IMR-90 (cell line): ENCODE data around the gene PPM1L. TPM values are rescaled to one million over a fixed set of nuclear protein-coding genes. Genes with fewer than 3 reads are reported as not detected.

Source experiments
- ATAC-seq: fragments of 200-7000 bp; cut with Tn5 transposase; 2 replicates; pipeline ENCODE4 v1.9.1; 2020; ENCODE audit warnings: low read depth, mild to moderate bottlenecking, moderate library complexity
- BruUV-seq: library from RNA; stranded (reverse); fragments of 400-500 nt; replicated peaks from 2 replicates; lab custom pipeline; 2021; lab: Mats Ljungman, UMichigan
- CTCF ChIA-PET: fragments of 300-600 bp; formaldehyde crosslinking; extraction: SDS; loops from one replicate; lab custom pipeline; 2021; ENCODE audit warnings: antibody characterized with exemption; lab: Yijun Ruan, JAX
- POLR2A ChIA-PET: fragments of 300-600 bp; sonication (Branson Sonifier 250); formaldehyde crosslinking; loops from one replicate; lab custom pipeline; 2022; ENCODE audit warnings: antibody characterized with exemption; ENCODE audit not compliant: unreplicated experiment; lab: Charles Lee
- DNase-seq: peaks from one replicate; pipeline ENCODE4 v3.0.0; 2013
- H2AFZ ChIP-seq: replicated peaks from 2 replicates; pipeline ENCODE3; 2013; ENCODE audit warnings: low read length, mild to moderate bottlenecking; ENCODE audit not compliant: poor library complexity
- H2AK5ac ChIP-seq: 2 replicates; pipeline ENCODE4 v1.6.1; 2013; ENCODE audit warnings: low read depth, low read length, inconsistent platforms
- H2AK9ac ChIP-seq: replicated peaks from 2 replicates; pipeline ENCODE3; 2013; ENCODE audit warnings: mild to moderate bottlenecking, low read depth, low read length, moderate library complexity; ENCODE audit not compliant: poor library complexity
- H2BK120ac ChIP-seq: 2 replicates; pipeline ENCODE4 v1.6.1; 2013; ENCODE audit warnings: low read depth, low read length, inconsistent platforms
- H2BK15ac ChIP-seq: 3 replicates; pipeline ENCODE4 v1.6.1; 2013; ENCODE audit warnings: low read depth, low read length, inconsistent platforms
- H2BK20ac ChIP-seq: 2 replicates; pipeline ENCODE4 v1.6.1; 2013; ENCODE audit warnings: low read depth, mild to moderate bottlenecking, inconsistent platforms, low read length, moderate library complexity
- H2BK5ac ChIP-seq: 2 replicates; pipeline ENCODE4 v1.6.1; 2013; ENCODE audit warnings: mild to moderate bottlenecking, low read depth, low read length, inconsistent platforms; ENCODE audit not compliant: poor library complexity, severe bottlenecking
- H3K14ac ChIP-seq: replicated peaks from 2 replicates; pipeline ENCODE4 v1.6.1; 2013; ENCODE audit warnings: low read depth, low read length, inconsistent platforms
- H3K18ac ChIP-seq: 2 replicates; pipeline ENCODE4 v1.6.1; 2013; ENCODE audit warnings: low read depth, low read length, control low read depth
- H3K23ac ChIP-seq: 2 replicates; pipeline ENCODE4 v1.6.1; 2013; ENCODE audit warnings: low read depth, low read length, inconsistent platforms
- H3K27ac ChIP-seq: 2 replicates; pipeline ENCODE4 v1.5.1; 2013; ENCODE audit warnings: mild to moderate bottlenecking, control low read depth, low read length; ENCODE audit not compliant: insufficient read depth
- H3K27me3 ChIP-seq: 2 replicates; pipeline ENCODE4 v1.6.1; 2013; ENCODE audit warnings: low read length; ENCODE audit not compliant: control insufficient read depth, insufficient read depth
- H3K36me3 ChIP-seq: 2 replicates; pipeline ENCODE4 v1.6.1; 2013; ENCODE audit warnings: low read length, mixed read lengths; ENCODE audit not compliant: control insufficient read depth, insufficient read depth
- H3K4ac ChIP-seq: 2 replicates; pipeline ENCODE4 v1.6.1; 2013; ENCODE audit warnings: low read depth, low read length, inconsistent platforms
- H3K4me1 ChIP-seq: 2 replicates; pipeline ENCODE4 v1.6.1; 2013; ENCODE audit warnings: low read length, mixed read lengths; ENCODE audit not compliant: control insufficient read depth, insufficient read depth
- H3K4me2 ChIP-seq: 2 replicates; pipeline ENCODE4 v1.6.1; 2013; ENCODE audit warnings: low read depth, mild to moderate bottlenecking, control low read depth, low read length, moderate library complexity
- H3K4me3 ChIP-seq: 2 replicates; pipeline ENCODE4 v1.5.1; 2013; ENCODE audit warnings: low read depth, mild to moderate bottlenecking, control low read depth, low read length, moderate library complexity; ENCODE audit not compliant: insufficient read depth
- H3K56ac ChIP-seq: 2 replicates; pipeline ENCODE4 v1.6.1; 2013; ENCODE audit warnings: low read length, inconsistent platforms; ENCODE audit not compliant: insufficient read depth; ENCODE audit errors: extremely low read depth
- H3K79me1 ChIP-seq, 2 experiments: 2 replicates each; pipeline ENCODE4 v1.6.1; 2013; ENCODE audit warnings: low read length in 2 of 2, inconsistent platforms in 1 of 2, low read depth in 1 of 2
- H3K9ac ChIP-seq: 2 replicates; pipeline ENCODE4 v1.6.1; 2013; ENCODE audit warnings: low read depth, low read length, control low read depth
- H3K9me1 ChIP-seq: 2 replicates; pipeline ENCODE4 v1.6.1; 2013; ENCODE audit warnings: low read length, inconsistent platforms; ENCODE audit not compliant: insufficient read depth
- H3K9me3 ChIP-seq: 2 replicates; pipeline ENCODE4 v1.6.1; 2013; ENCODE audit warnings: low read length; ENCODE audit not compliant: control insufficient read depth, insufficient read depth
- H4K20me1 ChIP-seq: 2 replicates; pipeline ENCODE4 v1.6.1; 2013; ENCODE audit warnings: low read length, inconsistent platforms; ENCODE audit not compliant: insufficient read depth
- H4K5ac ChIP-seq: 2 replicates; pipeline ENCODE4 v1.6.1; 2013; ENCODE audit warnings: mild to moderate bottlenecking, low read depth, low read length, control low read depth
- H4K8ac ChIP-seq, 2 experiments: 2 replicates each; pipeline ENCODE4 v1.6.1; 2013; ENCODE audit warnings: low read depth in 2 of 2, low read length in 2 of 2, control low read depth in 1 of 2, inconsistent platforms in 1 of 2
- H4K91ac ChIP-seq: 2 replicates; pipeline ENCODE4 v1.6.1; 2013; ENCODE audit warnings: low read depth, low read length, inconsistent platforms; ENCODE audit not compliant: insufficient read depth
- BHLHE40 ChIP-seq: fragments of 150-350 bp; IDR thresholded peaks from 2 replicates; pipeline ENCODE4 v1.6.1; 2016; ENCODE audit warnings: mild to moderate bottlenecking, low read depth, low read length
- CEBPB ChIP-seq: IDR thresholded peaks from 2 replicates; pipeline ENCODE4 v1.6.1; 2012; ENCODE audit warnings: low read depth, low read length, improper control_type of control experiment
- CHD1 ChIP-seq: IDR thresholded peaks from 2 replicates; pipeline ENCODE4 v1.6.1; 2012; ENCODE audit warnings: low read depth, low read length, improper control_type of control experiment
- FOS ChIP-seq: fragments of 150-350 bp; IDR thresholded peaks from 2 replicates; pipeline ENCODE4 v1.6.1; 2016; ENCODE audit warnings: low read depth, low read length
- MAFK ChIP-seq: IDR thresholded peaks from 2 replicates; pipeline ENCODE4 v1.6.1; 2012; ENCODE audit warnings: low read depth, low read length, improper control_type of control experiment
- MAZ ChIP-seq: IDR thresholded peaks from 2 replicates; pipeline ENCODE4 v1.6.1; 2012; ENCODE audit warnings: low read depth, mild to moderate bottlenecking, low read length, improper control_type of control experiment, moderate library complexity, borderline replicate concordance
- MXI1 ChIP-seq: IDR thresholded peaks from 2 replicates; pipeline ENCODE4 v1.6.1; 2012; ENCODE audit warnings: low read depth, mild to moderate bottlenecking, low read length, moderate library complexity, borderline replicate concordance
- NFE2L2 ChIP-seq: fragments of 150-350 bp; IDR thresholded peaks from 2 replicates; pipeline ENCODE4 v1.6.1; 2016; ENCODE audit warnings: low read depth, mild to moderate bottlenecking, low read length
- POLR2A ChIP-seq: IDR thresholded peaks from 2 replicates; pipeline ENCODE4 v1.6.1; 2012; ENCODE audit warnings: mild to moderate bottlenecking, low read depth, low read length
- RAD21 ChIP-seq: IDR thresholded peaks from 2 replicates; pipeline ENCODE4 v1.6.1; 2012; ENCODE audit warnings: low read length, improper control_type of control experiment
- RCOR1 ChIP-seq: IDR thresholded peaks from 2 replicates; pipeline ENCODE4 v1.6.1; 2012; ENCODE audit warnings: mild to moderate bottlenecking, low read length, improper control_type of control experiment; ENCODE audit not compliant: insufficient replicate concordance
- RFX5 ChIP-seq: IDR thresholded peaks from 2 replicates; pipeline ENCODE4 v1.8.0; 2012; ENCODE audit warnings: low read depth, mild to moderate bottlenecking, low read length, moderate library complexity
- SMC3 ChIP-seq: fragments of 150-350 bp; IDR thresholded peaks from 2 replicates; pipeline ENCODE4 v1.6.1; 2016; ENCODE audit warnings: low read depth, mild to moderate bottlenecking, antibody characterized with exemption, low read length, moderate library complexity
- WGBS, 2 experiments: methylation state at CpG; one replicate each; pipeline versions ENCODE4 v1.1.5 to v1.1.7; 2013; ENCODE audit warnings: missing lambda C conversion rate in 2 of 2; ENCODE audit not compliant: insufficient read length in 1 of 2; ENCODE audit errors: extremely low coverage in 2 of 2; 5-methylcytosine and 5-hydroxymethylcytosine counted together
- dilution Hi-C: fragments of 300-500 bp; cut with HindIII; formaldehyde crosslinking; loops from one replicate; pipeline ENCODE4 v1.14.3; 2018; ENCODE audit warnings: low sequenced_read_pairs; ENCODE audit not compliant: unreplicated experiment
- in situ Hi-C: fragments of 300-500 bp; cut with MboI; formaldehyde crosslinking; loops from 3 replicates; pipeline ENCODE4 v1.14.3; 2019; ENCODE audit warnings: low sequenced_read_pairs, inconsistent platforms, mixed read lengths
- intact Hi-C: fragments of 100-400 bp; cut with micrococcal nuclease; formaldehyde crosslinking; loops from 2 replicates; pipeline ENCODE4 v1.10.0; 2022
- polyA plus RNA-seq, 3 experiments: library from polyadenylated mRNA; depleted of rRNA; stranded (reverse); fragments of >200 nt; gene quantifications; 2 replicates each; pipeline ENCODE4 v1.2.3, GENCODE V29; 2012; ENCODE audit warnings: low replicate concordance in 1 of 3
- total RNA-seq: library from RNA; depleted of rRNA; stranded (reverse); fragments of >200 nt; gene quantifications from 2 replicates; pipeline ENCODE4 v1.2.3, GENCODE V29; 2012
- TF ChIP-seq, protein P1 (sequence below): fragments of 150-350 bp; IDR thresholded peaks from 2 replicates; pipeline ENCODE4 v1.6.1; 2016; ENCODE audit warnings: low read depth, mild to moderate bottlenecking, low read length, moderate library complexity, borderline replicate concordance
- TF ChIP-seq, protein P2 (sequence below): conservative IDR thresholded peaks from 2 replicates; pipeline ENCODE4 v1.5.1; 2012; ENCODE audit warnings: mild to moderate bottlenecking, low read depth, low read length, improper control_type of control experiment
- TF ChIP-seq, protein P3 (sequence below): fragments of 150-350 bp; IDR thresholded peaks from 2 replicates; pipeline ENCODE4 v1.6.1; 2017; ENCODE audit warnings: mild to moderate bottlenecking, antibody characterized with exemption, low read length, low read depth

Gene PPM1L
- total and polyA plus RNA-seq, 2 of the 4 experiments (the other 2 are of a cell fraction), result 0.14 to 0.18 TPM

DNA sequence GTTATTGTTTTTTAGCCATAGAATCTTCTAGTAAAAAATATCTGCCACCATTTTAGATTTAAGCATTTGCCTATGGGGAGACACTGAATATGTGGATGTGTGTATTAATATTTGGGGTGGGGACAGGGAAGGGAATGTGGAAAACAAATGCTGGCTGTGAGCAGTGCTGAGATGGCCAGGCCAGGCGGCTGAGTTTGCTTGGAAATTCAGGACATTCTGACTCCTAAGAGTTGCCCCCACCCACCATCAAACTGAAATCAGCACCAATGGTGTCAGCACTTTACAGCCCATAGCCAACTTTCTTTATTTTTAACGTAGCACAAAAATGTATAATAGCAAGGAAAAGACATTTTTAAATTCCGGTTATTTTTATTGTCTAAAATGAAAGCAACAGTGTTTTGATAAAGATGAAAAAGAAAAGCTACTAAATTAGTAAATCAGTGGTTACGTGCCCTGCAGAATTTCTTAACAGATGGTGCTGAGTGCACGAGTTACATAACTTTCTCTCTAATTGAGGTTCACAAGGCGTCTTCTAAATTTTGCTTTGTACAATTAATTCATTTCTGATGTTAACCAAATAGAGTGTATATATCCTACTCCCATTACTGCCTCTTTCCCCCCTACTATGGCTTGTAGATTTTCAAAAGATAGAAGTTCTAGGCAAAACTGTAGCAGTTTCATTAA is 315.1 kb downstream of the PPM1L start:
- no peak overlapping the region for H3K4me3 ChIP-seq
- ChIA-PET POLR2A (no interaction called here), CTCF (no interaction called here)
- BruUV-seq, result no TSS peak
- H2AFZ ChIP-seq, result no peak overlapping the region
- dilution Hi-C loops, result no loop called here
- H4K5ac ChIP-seq, result no peak overlapping the region
- no peak overlapping the region for H4K8ac ChIP-seq
- no peak overlapping the region for H2AK9ac ChIP-seq
- H3K27me3 ChIP-seq, result no peaks in the 10 kb centered on the region
- H2BK5ac ChIP-seq, result no peak overlapping the region
- no peaks in the 10 kb centered on the region for H3K36me3 ChIP-seq
- H2BK20ac ChIP-seq, result no peak overlapping the region
- no peak overlapping the region for H3K4me2 ChIP-seq
- no peak for TF ChIP-seq RAD21
- TF ChIP-seq FOS, result no peak
- TF ChIP-seq POLR2A, result no peak
- TF ChIP-seq, protein P1, sequence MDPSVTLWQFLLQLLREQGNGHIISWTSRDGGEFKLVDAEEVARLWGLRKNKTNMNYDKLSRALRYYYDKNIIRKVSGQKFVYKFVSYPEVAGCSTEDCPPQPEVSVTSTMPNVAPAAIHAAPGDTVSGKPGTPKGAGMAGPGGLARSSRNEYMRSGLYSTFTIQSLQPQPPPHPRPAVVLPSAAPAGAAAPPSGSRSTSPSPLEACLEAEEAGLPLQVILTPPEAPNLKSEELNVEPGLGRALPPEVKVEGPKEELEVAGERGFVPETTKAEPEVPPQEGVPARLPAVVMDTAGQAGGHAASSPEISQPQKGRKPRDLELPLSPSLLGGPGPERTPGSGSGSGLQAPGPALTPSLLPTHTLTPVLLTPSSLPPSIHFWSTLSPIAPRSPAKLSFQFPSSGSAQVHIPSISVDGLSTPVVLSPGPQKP, result no peak
- no peak for TF ChIP-seq NFE2L2
- TF ChIP-seq RCOR1, result no peak
- TF ChIP-seq MAFK, result no peak
- TF ChIP-seq, protein P2, sequence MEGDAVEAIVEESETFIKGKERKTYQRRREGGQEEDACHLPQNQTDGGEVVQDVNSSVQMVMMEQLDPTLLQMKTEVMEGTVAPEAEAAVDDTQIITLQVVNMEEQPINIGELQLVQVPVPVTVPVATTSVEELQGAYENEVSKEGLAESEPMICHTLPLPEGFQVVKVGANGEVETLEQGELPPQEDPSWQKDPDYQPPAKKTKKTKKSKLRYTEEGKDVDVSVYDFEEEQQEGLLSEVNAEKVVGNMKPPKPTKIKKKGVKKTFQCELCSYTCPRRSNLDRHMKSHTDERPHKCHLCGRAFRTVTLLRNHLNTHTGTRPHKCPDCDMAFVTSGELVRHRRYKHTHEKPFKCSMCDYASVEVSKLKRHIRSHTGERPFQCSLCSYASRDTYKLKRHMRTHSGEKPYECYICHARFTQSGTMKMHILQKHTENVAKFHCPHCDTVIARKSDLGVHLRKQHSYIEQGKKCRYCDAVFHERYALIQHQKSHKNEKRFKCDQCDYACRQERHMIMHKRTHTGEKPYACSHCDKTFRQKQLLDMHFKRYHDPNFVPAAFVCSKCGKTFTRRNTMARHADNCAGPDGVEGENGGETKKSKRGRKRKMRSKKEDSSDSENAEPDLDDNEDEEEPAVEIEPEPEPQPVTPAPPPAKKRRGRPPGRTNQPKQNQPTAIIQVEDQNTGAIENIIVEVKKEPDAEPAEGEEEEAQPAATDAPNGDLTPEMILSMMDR, result no peak
- TF ChIP-seq SMC3, result no peak
- TF ChIP-seq BHLHE40, result no peak
- TF ChIP-seq, protein P3, sequence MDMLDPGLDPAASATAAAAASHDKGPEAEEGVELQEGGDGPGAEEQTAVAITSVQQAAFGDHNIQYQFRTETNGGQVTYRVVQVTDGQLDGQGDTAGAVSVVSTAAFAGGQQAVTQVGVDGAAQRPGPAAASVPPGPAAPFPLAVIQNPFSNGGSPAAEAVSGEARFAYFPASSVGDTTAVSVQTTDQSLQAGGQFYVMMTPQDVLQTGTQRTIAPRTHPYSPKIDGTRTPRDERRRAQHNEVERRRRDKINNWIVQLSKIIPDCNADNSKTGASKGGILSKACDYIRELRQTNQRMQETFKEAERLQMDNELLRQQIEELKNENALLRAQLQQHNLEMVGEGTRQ, result no peak
- no peak for TF ChIP-seq MAZ
- TF ChIP-seq CEBPB, result no peak
- no peak for TF ChIP-seq CHD1
- TF ChIP-seq MXI1, result no peak
- TF ChIP-seq RFX5, result no peak
- no peak for ATAC-seq
- H3K14ac ChIP-seq, result no peak overlapping the region
- no peak overlapping the region for H3K56ac ChIP-seq
- H3K79me1 ChIP-seq, result no peaks in the 10 kb centered on the region
- no CpG with 5 or more reads among the region's 6 CpGs for WGBS, 2 experiments
- no peak overlapping the region for H2AK5ac ChIP-seq
- no peak overlapping the region for H3K18ac ChIP-seq
- H3K9me1 ChIP-seq, result no peaks in the 10 kb centered on the region
- no peaks in the 10 kb centered on the region for H3K9me3 ChIP-seq
- H3K4ac ChIP-seq, result no peak overlapping the region
- no peak for DNase-seq
- H3K23ac ChIP-seq, result no peak overlapping the region
- no peak overlapping the region for H2BK15ac ChIP-seq
- H3K9ac ChIP-seq, result no peak overlapping the region
- no peaks in the 10 kb centered on the region for H4K20me1 ChIP-seq
- H2BK120ac ChIP-seq, result no peak overlapping the region
- in situ Hi-C loops, result no loop called here
- intact Hi-C loops, result no loop called here
- no peak overlapping the region for H3K27ac ChIP-seq
- H3K4me1 ChIP-seq, result no peaks in the 10 kb centered on the region
- H4K91ac ChIP-seq, result no peak overlapping the region
